Measurements from ENCODE around the gene VPS8. TPM values are rescaled to one million over a fixed set of nuclear protein-coding genes. Genes with fewer than 3 reads are reported as not detected.

The VPS8 gene
- total RNA-seq, 1 experiment from 2014 or later = 39.7 TPM

GRCh38 chr3:185082149-185082548 is 270.2 kb downstream of the VPS8 start:
- no peak overlapping the region for H2AFZ ChIP-seq (ENCODE audit: low read length)

More at GRCh38 chr3:185082149-185082548, 270.2 kb downstream of the VPS8 start:
- Histone ChIP-seq H3T11ph (ENCODE audit: low read length) (no peak overlapping the region), H2BK20ac (ENCODE audit: low read depth, low read length, poor library complexity, severe bottlenecking) (no peak overlapping the region), H3K4me1 (ENCODE audit: insufficient read depth, low read length) (no peaks in the 10 kb centered on the region), H4K8ac (replicated peaks; ENCODE audit: insufficient read length, low read depth, low read length) (no peak overlapping the region), H3K14ac (ENCODE audit: insufficient read depth, low read length) (no peak overlapping the region), H3K4ac (ENCODE audit: low read depth, low read length) (no peak overlapping the region), H2BK15ac (ENCODE audit: low read depth, low read length) (no peak overlapping the region), H3K18ac (ENCODE audit: insufficient read length, low read depth, low read length) (no peak overlapping the region), H3K79me1 (ENCODE audit: insufficient read depth, low read depth, low read length, poor library complexity, severe bottlenecking) (no peaks in the 10 kb centered on the region), H2AK5ac (ENCODE audit: insufficient read length, low read length) (no peak overlapping the region), H2BK12ac (ENCODE audit: insufficient read length, low read depth, low read length) (no peak overlapping the region), H3K27me3 (ENCODE audit: insufficient read depth, low read length) (no peaks in the 10 kb centered on the region), H4K5ac (ENCODE audit: insufficient read length, low read depth, low read length) (no peak overlapping the region), H3K79me2 (ENCODE audit: insufficient read depth, low read length) (no peaks in the 10 kb centered on the region), H3K4me2 (ENCODE audit: insufficient read depth, insufficient read length, low read length) (no peak overlapping the region), H3K23me2 (ENCODE audit: insufficient read length, low read depth, low read length, poor library complexity, severe bottlenecking) (no peaks in the 10 kb centered on the region), H3K56ac (ENCODE audit: insufficient read length, low read depth, low read length) (no peak overlapping the region), H2BK120ac (ENCODE audit: low read depth, low read length, poor library complexity, severe bottlenecking) (no peak overlapping the region), H3K9ac (ENCODE audit: extremely low read depth, insufficient read length, low read length) (no peak overlapping the region), H2BK5ac (ENCODE audit: insufficient read length, low read length) (no peak overlapping the region), H3K27ac (ENCODE audit: insufficient read length, low read depth, low read length) (no peak overlapping the region), H3K23ac (ENCODE audit: insufficient read length, low read depth, low read length) (no peak overlapping the region), H3K9me3 (ENCODE audit: control insufficient read depth, low read depth, low read length) (no peaks in the 10 kb centered on the region), H4K91ac (ENCODE audit: insufficient read length, low read depth, low read length) (no peak overlapping the region), H4K20me1 (ENCODE audit: control insufficient read depth, insufficient read depth, insufficient read length) (no peaks in the 10 kb centered on the region)
- no peak for DNase-seq
- H3K36me3 Mint-ChIP-seq (ENCODE audit: insufficient read depth in 1 of 3, low read depth in 3 of 3) = no peaks in the 10 kb centered on the region
- TF ChIP-seq, protein P1, sequence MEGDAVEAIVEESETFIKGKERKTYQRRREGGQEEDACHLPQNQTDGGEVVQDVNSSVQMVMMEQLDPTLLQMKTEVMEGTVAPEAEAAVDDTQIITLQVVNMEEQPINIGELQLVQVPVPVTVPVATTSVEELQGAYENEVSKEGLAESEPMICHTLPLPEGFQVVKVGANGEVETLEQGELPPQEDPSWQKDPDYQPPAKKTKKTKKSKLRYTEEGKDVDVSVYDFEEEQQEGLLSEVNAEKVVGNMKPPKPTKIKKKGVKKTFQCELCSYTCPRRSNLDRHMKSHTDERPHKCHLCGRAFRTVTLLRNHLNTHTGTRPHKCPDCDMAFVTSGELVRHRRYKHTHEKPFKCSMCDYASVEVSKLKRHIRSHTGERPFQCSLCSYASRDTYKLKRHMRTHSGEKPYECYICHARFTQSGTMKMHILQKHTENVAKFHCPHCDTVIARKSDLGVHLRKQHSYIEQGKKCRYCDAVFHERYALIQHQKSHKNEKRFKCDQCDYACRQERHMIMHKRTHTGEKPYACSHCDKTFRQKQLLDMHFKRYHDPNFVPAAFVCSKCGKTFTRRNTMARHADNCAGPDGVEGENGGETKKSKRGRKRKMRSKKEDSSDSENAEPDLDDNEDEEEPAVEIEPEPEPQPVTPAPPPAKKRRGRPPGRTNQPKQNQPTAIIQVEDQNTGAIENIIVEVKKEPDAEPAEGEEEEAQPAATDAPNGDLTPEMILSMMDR (conservative IDR thresholded peaks at IDR 0.05) = no peak
- no peaks in the 10 kb centered on the region for H3K9me3 Mint-ChIP-seq
- H3K27me3 Mint-ChIP-seq (ENCODE audit: low read depth) = no peaks in the 10 kb centered on the region
- peak overlapping the region in 1 of 3 experiments; percentile 75; a peak in 1 of 7 replicates for H3K27ac Mint-ChIP-seq
- peaks cover 9 to 14% of the 10 kb centered on the region in 2 experiments for H3K4me1 Mint-ChIP-seq
- no peak overlapping the region for H3K4me3 Mint-ChIP-seq
- no CpG with 5 or more reads among the region's 3 CpGs for WGBS (ENCODE audit: extremely low coverage, insufficient read length, low lambda C conversion rate)
